ENCODE measurements around the gene SAMD1. TPM values are rescaled to one million over a fixed set of nuclear protein-coding genes. Genes with fewer than 3 reads are reported as not detected.

SAMD1 gene
- total and polyA plus RNA-seq, 2 of the 13 experiments (the other 11 are each of a cell fraction or from before 2014, with no cell fraction given) = 17.5 to 45.0 TPM

DNA sequence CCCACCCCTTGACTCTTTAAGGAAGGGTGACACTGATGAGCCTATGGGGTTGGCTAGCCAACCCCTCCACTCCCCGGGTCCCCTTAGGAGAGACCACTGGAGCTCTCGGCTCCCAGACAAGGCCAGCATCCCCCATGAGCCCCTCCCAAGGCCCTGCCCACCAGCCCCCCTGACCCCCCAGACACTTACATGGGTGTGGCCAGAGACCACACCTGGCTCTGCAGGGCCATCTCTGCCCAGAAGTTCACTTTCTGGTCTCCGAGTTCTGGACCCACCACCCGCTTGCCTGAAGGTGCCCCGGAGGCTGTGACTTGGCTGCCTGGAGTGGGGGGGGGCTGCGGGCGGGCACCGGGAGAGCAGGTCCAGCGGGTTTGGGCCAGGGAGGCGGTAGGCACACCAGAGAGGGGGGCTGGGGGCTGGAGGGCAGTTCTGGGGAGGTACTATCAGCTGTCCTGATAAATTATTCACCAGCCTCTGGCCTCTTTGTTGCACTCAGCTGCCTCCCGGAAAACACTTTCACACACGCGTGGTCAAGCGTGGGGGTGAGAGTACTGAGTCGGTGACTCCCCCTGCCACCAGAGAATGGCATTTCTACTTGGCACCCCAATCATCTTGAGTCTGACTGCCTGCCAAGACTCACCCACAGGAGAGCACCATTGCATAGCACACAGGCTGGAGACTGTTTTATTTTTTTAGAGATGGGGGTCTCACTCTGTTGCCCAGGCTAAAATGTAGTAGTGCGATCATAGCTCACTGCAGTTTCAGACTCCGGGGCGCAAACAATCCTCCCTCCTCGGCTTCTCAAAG, 28.6 kb downstream of the SAMD1 start, which contains the start of gene PALM3 (continued):
- TF ChIP-seq, protein P1, sequence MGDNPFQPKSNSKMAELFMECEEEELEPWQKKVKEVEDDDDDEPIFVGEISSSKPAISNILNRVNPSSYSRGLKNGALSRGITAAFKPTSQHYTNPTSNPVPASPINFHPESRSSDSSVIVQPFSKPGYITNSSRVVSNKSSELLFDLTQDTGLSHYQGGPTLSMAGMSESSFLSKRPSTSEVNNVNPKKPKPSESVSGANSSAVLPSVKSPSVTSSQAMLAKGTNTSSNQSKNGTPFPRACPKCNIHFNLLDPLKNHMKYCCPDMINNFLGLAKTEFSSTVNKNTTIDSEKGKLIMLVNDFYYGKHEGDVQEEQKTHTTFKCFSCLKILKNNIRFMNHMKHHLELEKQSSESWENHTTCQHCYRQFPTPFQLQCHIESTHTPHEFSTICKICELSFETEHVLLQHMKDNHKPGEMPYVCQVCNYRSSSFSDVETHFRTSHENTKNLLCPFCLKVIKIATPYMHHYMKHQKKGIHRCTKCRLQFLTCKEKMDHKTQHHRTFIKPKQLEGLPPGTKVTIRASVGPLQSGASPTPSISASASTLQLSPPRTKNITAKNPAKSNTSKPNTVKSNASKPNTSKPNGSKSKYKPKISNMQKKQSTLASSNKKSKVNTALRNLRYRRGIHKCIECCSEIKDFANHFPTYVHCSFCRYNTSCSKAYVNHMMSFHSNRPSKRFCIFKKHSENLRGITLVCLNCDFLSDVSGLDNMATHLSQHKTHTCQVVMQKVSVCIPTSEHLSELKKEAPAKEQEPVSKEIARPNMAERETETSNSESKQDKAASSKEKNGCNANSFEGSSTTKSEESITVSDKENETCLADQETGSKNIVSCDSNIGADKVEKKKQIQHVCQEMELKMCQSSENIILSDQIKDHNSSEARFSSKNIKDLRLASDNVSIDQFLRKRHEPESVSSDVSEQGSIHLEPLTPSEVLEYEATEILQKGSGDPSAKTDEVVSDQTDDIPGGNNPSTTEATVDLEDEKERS (CRISPR knock-in tag; IDR thresholded peaks at IDR 0.05) = 0 out of 2 replicates have a peak, but pooled peaks have one; percentile 28
- TF ChIP-seq FOXM1 (CRISPR knock-in tag; IDR thresholded peaks at IDR 0.05) = no peak
- TF ChIP-seq ZNF180 (CRISPR knock-in tag; IDR thresholded peaks at IDR 0.05; ENCODE audit: borderline replicate concordance, low read depth) = no peak
- no peak for TF ChIP-seq ZNF17 (CRISPR knock-in tag; IDR thresholded peaks at IDR 0.05)
- 0 out of 2 replicates have a peak, but pooled peaks have one; percentile 17 for TF ChIP-seq PCBP1 (IDR thresholded peaks at IDR 0.05; ENCODE audit: borderline replicate concordance, low read depth, low read length)
- TF ChIP-seq POLR2A (IDR thresholded peaks at IDR 0.05; ENCODE audit: insufficient read depth in 1 of 2, low read depth in 2 of 2, low read length in 2 of 2) = 0 out of 4 replicates have a peak, but pooled peaks of 1 of the 2 experiments have one; percentile 47
- 0 out of 2 replicates have a peak, but pooled peaks have one; percentile 43 for TF ChIP-seq ZNF3 (CRISPR knock-in tag; IDR thresholded peaks at IDR 0.05)
- TF ChIP-seq SALL1 (CRISPR knock-in tag; IDR thresholded peaks at IDR 0.05) = peak; percentile 17
- TF ChIP-seq, protein P2, sequence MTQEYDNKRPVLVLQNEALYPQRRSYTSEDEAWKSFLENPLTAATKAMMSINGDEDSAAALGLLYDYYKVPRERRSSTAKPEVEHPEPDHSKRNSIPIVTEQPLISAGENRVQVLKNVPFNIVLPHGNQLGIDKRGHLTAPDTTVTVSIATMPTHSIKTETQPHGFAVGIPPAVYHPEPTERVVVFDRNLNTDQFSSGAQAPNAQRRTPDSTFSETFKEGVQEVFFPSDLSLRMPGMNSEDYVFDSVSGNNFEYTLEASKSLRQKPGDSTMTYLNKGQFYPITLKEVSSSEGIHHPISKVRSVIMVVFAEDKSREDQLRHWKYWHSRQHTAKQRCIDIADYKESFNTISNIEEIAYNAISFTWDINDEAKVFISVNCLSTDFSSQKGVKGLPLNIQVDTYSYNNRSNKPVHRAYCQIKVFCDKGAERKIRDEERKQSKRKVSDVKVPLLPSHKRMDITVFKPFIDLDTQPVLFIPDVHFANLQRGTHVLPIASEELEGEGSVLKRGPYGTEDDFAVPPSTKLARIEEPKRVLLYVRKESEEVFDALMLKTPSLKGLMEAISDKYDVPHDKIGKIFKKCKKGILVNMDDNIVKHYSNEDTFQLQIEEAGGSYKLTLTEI (CRISPR knock-in tag; conservative IDR thresholded peaks at IDR 0.05) = no peak
- TF ChIP-seq, protein P3, sequence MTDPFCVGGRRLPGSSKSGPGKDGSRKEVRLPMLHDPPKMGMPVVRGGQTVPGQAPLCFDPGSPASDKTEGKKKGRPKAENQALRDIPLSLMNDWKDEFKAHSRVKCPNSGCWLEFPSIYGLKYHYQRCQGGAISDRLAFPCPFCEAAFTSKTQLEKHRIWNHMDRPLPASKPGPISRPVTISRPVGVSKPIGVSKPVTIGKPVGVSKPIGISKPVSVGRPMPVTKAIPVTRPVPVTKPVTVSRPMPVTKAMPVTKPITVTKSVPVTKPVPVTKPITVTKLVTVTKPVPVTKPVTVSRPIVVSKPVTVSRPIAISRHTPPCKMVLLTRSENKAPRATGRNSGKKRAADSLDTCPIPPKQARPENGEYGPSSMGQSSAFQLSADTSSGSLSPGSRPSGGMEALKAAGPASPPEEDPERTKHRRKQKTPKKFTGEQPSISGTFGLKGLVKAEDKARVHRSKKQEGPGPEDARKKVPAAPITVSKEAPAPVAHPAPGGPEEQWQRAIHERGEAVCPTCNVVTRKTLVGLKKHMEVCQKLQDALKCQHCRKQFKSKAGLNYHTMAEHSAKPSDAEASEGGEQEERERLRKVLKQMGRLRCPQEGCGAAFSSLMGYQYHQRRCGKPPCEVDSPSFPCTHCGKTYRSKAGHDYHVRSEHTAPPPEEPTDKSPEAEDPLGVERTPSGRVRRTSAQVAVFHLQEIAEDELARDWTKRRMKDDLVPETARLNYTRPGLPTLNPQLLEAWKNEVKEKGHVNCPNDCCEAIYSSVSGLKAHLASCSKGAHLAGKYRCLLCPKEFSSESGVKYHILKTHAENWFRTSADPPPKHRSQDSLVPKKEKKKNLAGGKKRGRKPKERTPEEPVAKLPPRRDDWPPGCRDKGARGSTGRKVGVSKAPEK (CRISPR knock-in tag; IDR thresholded peaks at IDR 0.05; ENCODE audit: borderline replicate concordance) = 0 out of 2 replicates have a peak, but pooled peaks have one; percentile 53
- TF ChIP-seq SRSF1 (optimal IDR thresholded peaks at IDR 0.05; ENCODE audit: low read depth, low read length) = peak; percentile 59
- TF ChIP-seq ZNF121 (CRISPR knock-in tag; IDR thresholded peaks at IDR 0.05) = peak; percentile 97
- 0 out of 2 replicates have a peak, but pooled peaks have one; percentile 1 for TF ChIP-seq HDAC1 (CRISPR knock-in tag; IDR thresholded peaks at IDR 0.05)
- TF ChIP-seq SP4 (CRISPR knock-in tag; IDR thresholded peaks at IDR 0.05) = 0 out of 2 replicates have a peak, but pooled peaks have one; percentile 35
- no peak for TF ChIP-seq ZNF331 (CRISPR knock-in tag; IDR thresholded peaks at IDR 0.05)
- no peak for TF ChIP-seq ZNF567 (CRISPR knock-in tag; IDR thresholded peaks at IDR 0.05; ENCODE audit: borderline replicate concordance)
- no peak for TF ChIP-seq ZNF773 (CRISPR knock-in tag; IDR thresholded peaks at IDR 0.05; ENCODE audit: borderline replicate concordance)
- TF ChIP-seq, protein P4, sequence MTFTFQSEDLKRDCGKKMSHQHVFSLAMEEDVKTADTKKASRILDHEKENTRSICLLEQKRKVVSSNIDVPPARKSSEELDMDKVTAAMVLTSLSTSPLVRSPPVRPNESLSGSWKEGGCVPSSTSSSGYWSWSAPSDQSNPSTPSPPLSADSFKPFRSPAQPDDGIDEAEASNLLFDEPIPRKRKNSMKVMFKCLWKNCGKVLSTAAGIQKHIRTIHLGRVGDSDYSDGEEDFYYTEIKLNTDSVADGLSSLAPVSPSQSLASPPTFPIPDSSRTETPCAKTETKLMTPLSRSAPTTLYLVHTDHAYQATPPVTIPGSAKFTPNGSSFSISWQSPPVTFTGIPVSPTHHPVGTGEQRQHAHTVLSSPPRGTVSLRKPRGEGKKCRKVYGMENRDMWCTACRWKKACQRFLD (CRISPR knock-in tag; IDR thresholded peaks at IDR 0.05; ENCODE audit: borderline replicate concordance) = no peak
- peak; percentile 16; the same call in 1 of the 2 replicates for TF ChIP-seq ZBTB7B (CRISPR knock-in tag; IDR thresholded peaks at IDR 0.05)
- no peak for TF ChIP-seq ZMYM4 (CRISPR knock-in tag; IDR thresholded peaks at IDR 0.05)
